GM10266 (cell line): ENCODE results near the gene ZBTB24.

Experiments
- DNase-seq: peaks from one replicate; pipeline ENCODE4 v3.0.0; 2012; ENCODE audit errors: extremely low spot score
- CTCF ChIP-seq: IDR thresholded peaks from 2 replicates; pipeline ENCODE4 v1.5.1; 2012; ENCODE audit warnings: mild to moderate bottlenecking, low read depth; ENCODE audit not compliant: control insufficient read depth, insufficient read depth; ENCODE audit errors: missing control alignments

The ZBTB24 gene

GRCh38 chr6:109443425-109443950 is 39.5 kb downstream of the ZBTB24 start:
- no peak for TF ChIP-seq CTCF
- peak; percentile 2 for DNase-seq

GRCh38 chr6:109442393-109442924 is 40.6 kb downstream of the ZBTB24 start:
- no peak for TF ChIP-seq CTCF
- no peak for DNase-seq

- peak; percentile 47 for DNase-seq
- peak; percentile 13 for TF ChIP-seq CTCF
Observed at GRCh38 chr6:109441069-109441816, 41.8 kb downstream of the ZBTB24 start.

GRCh38 chr6:109440331-109441068 is 42.5 kb downstream of the ZBTB24 start, which contains the start of the genes PPIL6 and SMPD2:
PPIL6 (minus strand) TSS chr6:109440628; CDS start chr6:109440590, 38 bp downstream.
SMPD2 (plus strand) TSS chr6:109440724; CDS start chr6:109441122, 398 bp downstream.
- peak; percentile 96 for DNase-seq
- peak; percentile 35 for TF ChIP-seq CTCF

GRCh38 chr6:109436041-109436440 is 47.0 kb downstream of the ZBTB24 start:
- no peak for TF ChIP-seq CTCF
- no peak for DNase-seq

GRCh38 chr6:109434456-109434855 is 48.6 kb downstream of the ZBTB24 start:
- no peak for TF ChIP-seq CTCF
- DNase-seq = no peak
